HT-29 (cell line): Measurements from ENCODE around the gene HRG. TPM values are rescaled to one million over a fixed set of nuclear protein-coding genes. Genes with fewer than 3 reads are reported as not detected.

ENCODE experiments used
- DNase-seq: peaks from one replicate; pipeline ENCODE4 v3.0.0-alpha.2; 2015; ENCODE audit warnings: low spot score
- total RNA-seq: library from RNA; depleted of rRNA; stranded (reverse); fragments of >200 nt; shearing (Covaris generic); gene quantifications from 2 replicates; pipeline ENCODE4 v1.2.3, GENCODE V29; 2014

Gene HRG
- total RNA-seq, 1 experiment from 2014 or later: not detected

- DNase-seq: no peak
Measured at GRCh38 chr3:186638259-186638658, 27.6 kb upstream of the HRG start.

- no peak for DNase-seq
Measured at GRCh38 chr3:186639778-186640472, 25.9 kb upstream of the HRG start, which contains the start of gene FETUB. Gene FETUB (plus strand): TSS chr3:186640399. CDS start chr3:186640461, 62 bp downstream.

- DNase-seq: no peak
Measured at GRCh38 chr3:186640473-186640818, 25.4 kb upstream of the HRG start.

- DNase-seq: no peak
Measured at GRCh38 chr3:186640929-186641328, 24.9 kb upstream of the HRG start.

GRCh38 chr3:186642014-186642413 is 23.8 kb upstream of the HRG start:
- DNase-seq: no peak

- DNase-seq: no peak
Measured at GRCh38 chr3:186643493-186643892, 22.3 kb upstream of the HRG start.

- DNase-seq: peak; percentile 8
Measured at GRCh38 chr3:186644683-186645082, 21.1 kb upstream of the HRG start.

- no peak for DNase-seq
Measured at GRCh38 chr3:186646106-186646505, 19.7 kb upstream of the HRG start.

GRCh38 chr3:186646841-186647240 is 19.0 kb upstream of the HRG start:
- DNase-seq: no peak

GRCh38 chr3:186648851-186649250 is 17.0 kb upstream of the HRG start:
- DNase-seq: no peak

GRCh38 chr3:186651678-186652215 is 14.1 kb upstream of the HRG start:
- no peak for DNase-seq

- no peak for DNase-seq
Measured at GRCh38 chr3:186653080-186653707, 12.6 kb upstream of the HRG start.

- DNase-seq: peak; percentile 39
Measured at GRCh38 chr3:186653984-186654383, 11.8 kb upstream of the HRG start.

- DNase-seq: no peak
Measured at GRCh38 chr3:186663361-186664118, 2.3 kb upstream of the HRG start.

GRCh38 chr3:186664119-186664495 is 1.7 kb upstream of the HRG start:
- no peak for DNase-seq

GRCh38 chr3:186664506-186664905 is 1.3 kb upstream of the HRG start:
- no peak for DNase-seq

- no peak for DNase-seq
Measured at GRCh38 chr3:186668426-186668825, 2.6 kb downstream of the HRG start.

GRCh38 chr3:186669378-186670084 is 3.7 kb downstream of the HRG start:
- peak; percentile 23 for DNase-seq

GRCh38 chr3:186670155-186670554 is 4.3 kb downstream of the HRG start:
- no peak for DNase-seq

- no peak for DNase-seq
Measured at GRCh38 chr3:186671051-186671450, 5.2 kb downstream of the HRG start.

- DNase-seq: no peak
Measured at GRCh38 chr3:186678604-186679003, 12.8 kb downstream of the HRG start.

- no peak for DNase-seq
Measured at GRCh38 chr3:186679151-186679550, 13.3 kb downstream of the HRG start.
